ENCODE results near the gene HAUS1. TPM values are rescaled to one million over a fixed set of nuclear protein-coding genes. Genes with fewer than 3 reads are reported as not detected.

Gene HAUS1
- total RNA-seq, 1 experiment from 2014 or later, result 29.5 TPM

GRCh38 chr18:46141199-46141598, 37.0 kb downstream of the HAUS1 start:
- ChIA-PET CTCF (interaction anchor here (0.7 kb wide), 1 partner anchor 377 kb away, joined by 4 read pairs; no protein-coding TSS in a partner anchor), POLR2A (no interaction called here)
- no TSS peak for BruUV-seq (replicated peaks)
- intact Hi-C loops (cut with micrococcal nuclease; ENCODE audit: unreplicated experiment), result no loop called here
- no peaks in the 10 kb centered on the region for H3K4me1 ChIP-seq
- Mint-ChIP-seq H3K36me3 (ENCODE audit: insufficient read depth, unreplicated experiment) (no peaks in the 10 kb centered on the region), H3K27me3 (ENCODE audit: insufficient read depth, unreplicated experiment) (no peaks in the 10 kb centered on the region), H3K4me3 (ENCODE audit: unreplicated experiment) (no peak overlapping the region), H3K9me3 (ENCODE audit: unreplicated experiment) (no peaks in the 10 kb centered on the region), H3K27ac (ENCODE audit: unreplicated experiment) (no peak overlapping the region), H3K4me1 (ENCODE audit: low read depth, unreplicated experiment) (no peaks in the 10 kb centered on the region)
- no peak for TF ChIP-seq CTCF (IDR thresholded peaks at IDR 0.05; ENCODE audit: insufficient read depth in 1 of 2, low read depth in 1 of 2, low read length in 1 of 2, severe bottlenecking in 1 of 2, unreplicated experiment in 1 of 2)
- no peak for DNase-seq
- no peaks in the 10 kb centered on the region for H3K36me3 ChIP-seq (ENCODE audit: control insufficient read depth, insufficient read depth, low read length)
- no peaks in the 10 kb centered on the region for H3K9me3 ChIP-seq
- no peak overlapping the region for H3K4me3 ChIP-seq (ENCODE audit: low read depth, low read length)
- H3K27me3 ChIP-seq (replicated peaks; ENCODE audit: control insufficient read depth, insufficient read depth, low read length), result no peaks in the 10 kb centered on the region

GRCh38 chr18:46148810-46149209, 44.6 kb downstream of the HAUS1 start:
- H3K4me3 Mint-ChIP-seq (ENCODE audit: unreplicated experiment), result no peak overlapping the region
- Histone ChIP-seq H3K4me1 (no peaks in the 10 kb centered on the region), H3K9me3 (no peaks in the 10 kb centered on the region), H3K36me3 (ENCODE audit: control insufficient read depth, insufficient read depth, low read length) (no peaks in the 10 kb centered on the region), H3K27me3 (replicated peaks; ENCODE audit: control insufficient read depth, insufficient read depth, low read length) (no peaks in the 10 kb centered on the region), H3K4me3 (ENCODE audit: low read depth, low read length) (no peak overlapping the region)
- no peaks in the 10 kb centered on the region for H3K27me3 Mint-ChIP-seq (ENCODE audit: insufficient read depth, unreplicated experiment)
- no peaks in the 10 kb centered on the region for H3K9me3 Mint-ChIP-seq (ENCODE audit: unreplicated experiment)
- POLR2A ChIA-PET, result no interaction called here
- H3K36me3 Mint-ChIP-seq (ENCODE audit: insufficient read depth, unreplicated experiment), result no peaks in the 10 kb centered on the region
- BruUV-seq (replicated peaks), result no TSS peak
- TF ChIP-seq CTCF (IDR thresholded peaks at IDR 0.05; ENCODE audit: insufficient read depth in 1 of 2, low read depth in 1 of 2, low read length in 1 of 2, severe bottlenecking in 1 of 2, unreplicated experiment in 1 of 2), result peak; percentile 28 to 33
- peaks cover 5% of the 10 kb centered on the region for H3K4me1 Mint-ChIP-seq (ENCODE audit: low read depth, unreplicated experiment)
- CTCF ChIA-PET, result interaction anchor here (0.6 to 1.3 kb wide), 2 partner anchors 10 to 25 kb away, joined by 3 read pairs; a partner anchor contains a TSS
- intact Hi-C loops (cut with micrococcal nuclease; ENCODE audit: unreplicated experiment), result loop anchor here (2.0 to 5.0 kb wide), 2 partner anchors 24 to 333 kb away; no protein-coding TSS in a partner anchor
- DNase-seq, result peak; percentile 35 to 58
- H3K27ac Mint-ChIP-seq (ENCODE audit: unreplicated experiment), result no peak overlapping the region

DNA sequence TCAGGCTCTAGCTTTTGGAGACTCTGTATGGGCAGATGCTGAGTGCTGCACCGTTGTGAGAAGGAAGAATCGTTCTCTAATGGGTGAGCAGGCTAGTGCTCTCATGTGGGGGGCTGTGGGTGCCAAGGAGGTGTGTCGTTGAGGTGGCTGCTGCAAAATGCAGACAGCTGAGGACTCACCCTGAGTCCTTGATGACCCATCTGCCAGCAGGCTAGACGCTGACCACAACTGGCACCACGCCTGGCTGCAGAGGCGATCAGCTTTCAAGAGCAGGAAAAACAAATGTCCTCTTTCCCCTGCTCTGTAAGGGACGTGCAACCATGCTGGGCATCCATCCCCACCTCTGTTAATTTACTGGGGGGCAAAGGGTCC, 48.2 kb downstream of the HAUS1 start:
- no peak overlapping the region for H3K4me3 ChIP-seq (ENCODE audit: low read depth, low read length)
- Mint-ChIP-seq H3K4me3 (ENCODE audit: unreplicated experiment) (no peak overlapping the region), H3K4me1 (ENCODE audit: low read depth, unreplicated experiment) (peaks cover 18% of the 10 kb centered on the region), H3K27me3 (ENCODE audit: insufficient read depth, unreplicated experiment) (no peaks in the 10 kb centered on the region), H3K36me3 (ENCODE audit: insufficient read depth, unreplicated experiment) (no peaks in the 10 kb centered on the region), H3K27ac (ENCODE audit: unreplicated experiment) (no peak overlapping the region), H3K9me3 (ENCODE audit: unreplicated experiment) (no peaks in the 10 kb centered on the region)
- TF ChIP-seq CTCF (IDR thresholded peaks at IDR 0.05; ENCODE audit: insufficient read depth in 1 of 2, low read depth in 1 of 2, low read length in 1 of 2, severe bottlenecking in 1 of 2, unreplicated experiment in 1 of 2), result no peak
- no peak for DNase-seq
- no peaks in the 10 kb centered on the region for H3K4me1 ChIP-seq
- intact Hi-C loops (cut with micrococcal nuclease; ENCODE audit: unreplicated experiment), result no loop called here
- no TSS peak for BruUV-seq (replicated peaks)
- H3K27me3 ChIP-seq (replicated peaks; ENCODE audit: control insufficient read depth, insufficient read depth, low read length), result no peaks in the 10 kb centered on the region
- POLR2A ChIA-PET, result no interaction called here
- H3K36me3 ChIP-seq (ENCODE audit: control insufficient read depth, insufficient read depth, low read length), result no peaks in the 10 kb centered on the region
- CTCF ChIA-PET, result no interaction called here
- H3K9me3 ChIP-seq, result no peaks in the 10 kb centered on the region
